BJ (cell line): ENCODE results near the gene ZNF679. TPM values are rescaled to one million over a fixed set of nuclear protein-coding genes. Genes with fewer than 3 reads are reported as not detected.
"Not testable (repeated sequence)": the region's sequence is repeated elsewhere in the genome, so short reads cannot be mapped to it uniquely, and the experiment has no call there.

ENCODE experiments used
- CTCF ChIA-PET: fragments of 350-600 bp; formaldehyde crosslinking; extraction: SDS; loops from one replicate; lab custom pipeline; 2021; ENCODE audit warnings: antibody characterized with exemption, inconsistent platforms; lab: Yijun Ruan, JAX
- POLR2A ChIA-PET: fragments of 300-600 bp; sonication (Branson Sonifier 250); formaldehyde crosslinking; extraction: SDS; loops from one replicate; lab custom pipeline; 2021; ENCODE audit warnings: antibody characterized with exemption; lab: Charles Lee
- DNase-seq: peaks from one replicate; pipeline ENCODE4 v3.0.0-alpha.2; 2011; ENCODE audit warnings: low read depth
- H3K27me3 ChIP-seq: 2 replicates; pipeline ENCODE4 v1.6.0; 2011; ENCODE audit warnings: low read length; ENCODE audit not compliant: control insufficient read depth, insufficient read depth
- H3K36me3 ChIP-seq: 2 replicates; pipeline ENCODE4 v1.5.1; 2011; ENCODE audit warnings: low read length; ENCODE audit not compliant: control insufficient read depth, insufficient read depth
- H3K4me3 ChIP-seq: 2 replicates; pipeline ENCODE4 v1.5.1; 2011; ENCODE audit warnings: low read depth, mild to moderate bottlenecking, control low read depth, low read length
- polyA plus RNA-seq: library from polyadenylated mRNA; depleted of rRNA; stranded (reverse); fragments of >200 nt; gene quantifications from 2 replicates; pipeline ENCODE4 v1.2.3, GENCODE V29; 2011
- TF ChIP-seq, protein P1 (sequence below): IDR thresholded peaks from 2 replicates; pipeline ENCODE4 v1.5.1; 2011; ENCODE audit warnings: low read depth, mild to moderate bottlenecking, control low read depth, inconsistent platforms, low read length, moderate library complexity; ENCODE audit not compliant: insufficient read depth

ZNF679 gene
- polyA plus RNA-seq, 1 experiment: not detected

DNA sequence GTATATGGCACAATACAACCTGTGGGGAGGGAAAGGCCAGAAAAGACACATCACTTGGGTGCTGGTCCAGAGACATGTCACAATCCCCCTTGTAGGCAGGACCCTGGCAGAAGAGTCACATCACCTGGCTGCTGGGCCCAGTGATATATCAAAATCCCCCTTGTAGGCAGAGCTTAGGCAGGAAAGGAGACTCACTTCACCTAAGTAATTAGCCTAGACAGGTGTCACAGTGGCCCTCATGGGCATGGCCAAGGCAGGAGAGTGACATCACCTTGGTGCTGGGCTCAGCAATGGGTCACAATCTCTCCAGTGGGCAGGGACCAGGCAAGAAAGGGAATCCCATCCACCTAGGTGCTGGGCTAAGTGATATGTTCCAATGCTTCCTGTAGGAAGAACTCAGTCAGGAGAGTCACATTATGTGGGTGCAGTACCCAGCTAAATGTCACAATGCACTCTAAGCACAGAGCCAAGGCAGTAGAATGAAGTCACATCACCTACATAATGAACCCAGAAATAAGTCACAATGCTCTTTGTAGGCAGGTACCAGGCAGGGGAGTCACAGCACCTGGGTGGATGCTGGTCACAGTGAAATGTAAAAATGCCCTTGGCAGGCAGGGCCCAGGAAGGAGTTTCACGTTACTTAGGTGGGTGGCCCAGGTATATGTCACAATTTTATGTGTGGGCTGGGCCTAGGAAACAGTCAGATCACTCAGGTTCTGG is 66.6 kb downstream of the ZNF679 start:
- ChIA-PET POLR2A (no interaction called here), CTCF (no interaction called here)
- H3K27me3 ChIP-seq: no peaks in the 10 kb centered on the region
- H3K4me3 ChIP-seq: no peak overlapping the region
- TF ChIP-seq, protein P1, sequence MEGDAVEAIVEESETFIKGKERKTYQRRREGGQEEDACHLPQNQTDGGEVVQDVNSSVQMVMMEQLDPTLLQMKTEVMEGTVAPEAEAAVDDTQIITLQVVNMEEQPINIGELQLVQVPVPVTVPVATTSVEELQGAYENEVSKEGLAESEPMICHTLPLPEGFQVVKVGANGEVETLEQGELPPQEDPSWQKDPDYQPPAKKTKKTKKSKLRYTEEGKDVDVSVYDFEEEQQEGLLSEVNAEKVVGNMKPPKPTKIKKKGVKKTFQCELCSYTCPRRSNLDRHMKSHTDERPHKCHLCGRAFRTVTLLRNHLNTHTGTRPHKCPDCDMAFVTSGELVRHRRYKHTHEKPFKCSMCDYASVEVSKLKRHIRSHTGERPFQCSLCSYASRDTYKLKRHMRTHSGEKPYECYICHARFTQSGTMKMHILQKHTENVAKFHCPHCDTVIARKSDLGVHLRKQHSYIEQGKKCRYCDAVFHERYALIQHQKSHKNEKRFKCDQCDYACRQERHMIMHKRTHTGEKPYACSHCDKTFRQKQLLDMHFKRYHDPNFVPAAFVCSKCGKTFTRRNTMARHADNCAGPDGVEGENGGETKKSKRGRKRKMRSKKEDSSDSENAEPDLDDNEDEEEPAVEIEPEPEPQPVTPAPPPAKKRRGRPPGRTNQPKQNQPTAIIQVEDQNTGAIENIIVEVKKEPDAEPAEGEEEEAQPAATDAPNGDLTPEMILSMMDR: no peak
- DNase-seq: no peak
- H3K36me3 ChIP-seq: no peaks in the 10 kb centered on the region

GRCh38 chr7:64297418-64297817 is 69.1 kb downstream of the ZNF679 start:
- CTCF ChIA-PET, H3K36me3 ChIP-seq, POLR2A ChIA-PET, DNase-seq, H3K4me3 ChIP-seq, H3K27me3 ChIP-seq: not testable (repeated sequence)

DNA sequence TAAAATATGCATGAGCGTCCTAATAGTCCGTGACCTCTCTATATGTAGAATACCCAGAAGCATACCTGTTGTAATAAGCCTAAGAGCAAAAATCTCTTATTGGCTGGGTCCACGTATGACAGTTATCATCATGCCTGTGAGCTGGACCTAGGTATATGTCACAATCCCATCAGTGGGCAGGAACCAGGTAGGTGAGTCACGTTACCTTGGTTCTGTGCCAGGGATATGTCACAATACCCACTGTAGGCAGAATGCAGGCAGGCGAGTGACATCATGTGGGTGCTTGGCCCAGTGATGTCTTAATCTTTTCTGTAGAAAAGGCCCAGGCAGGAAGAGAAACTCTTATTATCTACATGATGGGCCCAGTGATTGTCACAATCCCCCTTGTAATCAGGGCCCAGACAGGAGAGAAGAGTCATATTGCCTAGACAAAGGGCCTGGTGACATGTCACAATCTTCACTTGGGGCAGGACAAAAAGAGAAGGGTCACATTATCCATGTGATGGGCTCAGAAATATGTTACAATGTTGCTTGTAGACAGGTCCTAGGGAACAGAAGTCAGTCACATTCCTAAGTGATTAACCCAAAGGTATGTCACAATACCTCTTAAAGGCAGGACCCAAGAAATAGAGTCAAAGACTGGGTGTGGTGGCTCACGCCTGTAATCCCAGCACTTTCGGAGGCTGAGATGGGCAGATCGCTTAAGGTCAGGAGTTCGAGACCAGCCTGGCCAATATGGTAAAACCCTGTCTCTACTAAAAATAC is 72.5 kb downstream of the ZNF679 start:
- CTCF ChIA-PET: no interaction called here
- Histone ChIP-seq H3K4me3 (no peak overlapping the region), H3K36me3 (no peaks in the 10 kb centered on the region), H3K27me3 (no peaks in the 10 kb centered on the region)
- TF ChIP-seq, protein P1: no peak
- POLR2A ChIA-PET: no interaction called here
- no peak for DNase-seq

DNA sequence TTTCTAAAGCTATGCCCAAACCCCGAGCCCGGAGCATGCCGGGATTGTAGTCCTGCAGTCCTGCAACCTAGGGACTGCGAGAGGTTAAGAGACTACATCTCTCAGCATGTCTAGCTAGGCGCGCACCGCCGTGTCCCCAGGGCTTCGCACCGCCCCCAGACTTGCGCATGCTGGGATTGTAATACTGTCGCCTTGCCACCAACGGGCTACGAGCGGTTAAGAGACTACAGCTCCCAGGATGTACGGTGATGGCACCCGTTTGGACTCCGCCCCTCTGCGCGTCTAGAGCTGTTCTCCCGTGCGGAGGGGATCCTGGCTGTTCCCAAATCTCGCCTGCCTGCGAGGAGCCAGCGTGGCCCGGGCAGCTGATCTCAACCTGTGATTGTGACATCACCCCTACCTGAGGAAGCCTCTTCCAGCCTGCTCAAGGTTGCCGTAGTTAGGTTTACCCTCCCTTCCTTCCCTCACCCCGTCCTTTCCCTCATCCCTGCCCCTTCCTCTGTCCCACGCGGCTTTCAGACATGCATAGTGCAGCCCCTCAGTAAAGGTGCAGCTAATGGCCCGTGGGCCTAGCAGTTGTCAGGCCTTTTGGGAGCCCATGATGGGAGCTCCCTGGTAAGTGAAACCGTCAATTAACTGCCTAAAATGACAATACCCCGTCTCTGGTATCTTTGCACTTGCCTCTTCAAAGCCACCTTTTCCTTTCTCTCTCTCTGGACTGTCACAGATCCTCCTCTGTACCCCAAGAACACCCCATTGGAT is 79.2 kb downstream of the ZNF679 start:
- Histone ChIP-seq H3K4me3 (peak overlapping the region; percentile 35), H3K36me3 (no peaks in the 10 kb centered on the region), H3K27me3 (no peaks in the 10 kb centered on the region)
- ChIA-PET CTCF (no interaction called here), POLR2A (no interaction called here)
- TF ChIP-seq, protein P1: no peak
- DNase-seq: peak; percentile 65

DNA sequence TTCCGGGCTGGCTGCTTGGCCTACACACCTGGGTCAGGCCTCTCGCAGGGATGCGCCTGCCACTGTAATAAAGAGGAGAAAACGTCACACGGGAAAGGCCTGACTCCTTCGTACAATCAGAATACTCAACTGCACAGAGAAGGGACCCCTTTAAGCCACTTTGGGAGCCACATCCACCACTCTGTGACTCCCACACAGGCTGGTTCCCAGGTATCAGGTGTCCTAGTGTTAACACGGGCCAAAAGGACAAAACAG is 79.7 kb downstream of the ZNF679 start:
- TF ChIP-seq, protein P1: no peak
- H3K27me3 ChIP-seq: no peaks in the 10 kb centered on the region
- POLR2A ChIA-PET: no interaction called here
- DNase-seq: no peak
- CTCF ChIA-PET: no interaction called here
- H3K4me3 ChIP-seq: no peak overlapping the region
- H3K36me3 ChIP-seq: no peaks in the 10 kb centered on the region
